Vagina (tissue), 2 donors: ENCODE results near the gene USP38. TPM values are rescaled to one million over a fixed set of nuclear protein-coding genes. Genes with fewer than 3 reads are reported as not detected.

Experiments
- DNase-seq, 2 donors: peaks; one replicate each; pipeline ENCODE4 v3.0.0-alpha.2; 2017; ENCODE audit errors: extremely low spot score in 2 of 2
- H3K27ac ChIP-seq: fragments of 200-600 bp; sonication (generic); one replicate; pipeline ENCODE4 v1.5.1; 2019
- H3K27me3 ChIP-seq: fragments of 200-600 bp; sonication (generic); one replicate; pipeline ENCODE4 v1.5.1; 2019
- H3K36me3 ChIP-seq, 2 donors: fragments of 200-600 bp; sonication (generic); one replicate each; pipeline ENCODE4 v1.5.1; 2017 to 2019
- H3K4me1 ChIP-seq: fragments of 200-600 bp; sonication (generic); one replicate; pipeline ENCODE4 v1.5.1; 2019
- H3K4me3 ChIP-seq, 2 donors: fragments of 200-600 bp; sonication (generic); 1 replicate in 1 of 2; 2 replicates in 1 of 2; pipeline ENCODE4 v1.5.1; 2016 to 2019
- H3K9me3 ChIP-seq: fragments of 200-600 bp; sonication (generic); one replicate; pipeline ENCODE4 v1.5.1; 2019
- CTCF ChIP-seq, 3 experiments: fragments of 450-650 bp in 2 of 3; fragments of 200-600 bp in 1 of 3; sonication (generic) in 1 of 3; IDR thresholded peaks; one replicate each; pipeline ENCODE4 v1.5.1; 2017 to 2019; ENCODE audit warnings: antibody characterized with exemption in 3 of 3, mild to moderate bottlenecking in 2 of 3, moderate library complexity in 2 of 3
- POLR2A ChIP-seq, 2 donors: fragments of 450-650 bp; IDR thresholded peaks; one replicate each; pipeline ENCODE4 v1.6.1; 2017; ENCODE audit warnings: antibody characterized with exemption in 2 of 2, mild to moderate bottlenecking in 2 of 2, moderate library complexity in 2 of 2
- POLR2AphosphoS5 ChIP-seq, 2 donors: sonication (generic); formaldehyde crosslinking; IDR thresholded peaks; one replicate each; pipeline ENCODE4 v1.9.0; 2017; ENCODE audit warnings: antibody characterized with exemption in 2 of 2, mild to moderate bottlenecking in 2 of 2, low read depth in 1 of 2; ENCODE audit not compliant: insufficient read depth in 1 of 2
- intact Hi-C: fragments of 100-400 bp; cut with DNase I; formaldehyde crosslinking; loops from one replicate; pipeline ENCODE4 v1.15.1; 2023
- total RNA-seq: library from RNA; depleted of rRNA; stranded (reverse); fragments of >200 nt; gene quantifications from one replicate; pipeline ENCODE4 v1.2.3, GENCODE V29; 2016

USP38 gene, protein sequence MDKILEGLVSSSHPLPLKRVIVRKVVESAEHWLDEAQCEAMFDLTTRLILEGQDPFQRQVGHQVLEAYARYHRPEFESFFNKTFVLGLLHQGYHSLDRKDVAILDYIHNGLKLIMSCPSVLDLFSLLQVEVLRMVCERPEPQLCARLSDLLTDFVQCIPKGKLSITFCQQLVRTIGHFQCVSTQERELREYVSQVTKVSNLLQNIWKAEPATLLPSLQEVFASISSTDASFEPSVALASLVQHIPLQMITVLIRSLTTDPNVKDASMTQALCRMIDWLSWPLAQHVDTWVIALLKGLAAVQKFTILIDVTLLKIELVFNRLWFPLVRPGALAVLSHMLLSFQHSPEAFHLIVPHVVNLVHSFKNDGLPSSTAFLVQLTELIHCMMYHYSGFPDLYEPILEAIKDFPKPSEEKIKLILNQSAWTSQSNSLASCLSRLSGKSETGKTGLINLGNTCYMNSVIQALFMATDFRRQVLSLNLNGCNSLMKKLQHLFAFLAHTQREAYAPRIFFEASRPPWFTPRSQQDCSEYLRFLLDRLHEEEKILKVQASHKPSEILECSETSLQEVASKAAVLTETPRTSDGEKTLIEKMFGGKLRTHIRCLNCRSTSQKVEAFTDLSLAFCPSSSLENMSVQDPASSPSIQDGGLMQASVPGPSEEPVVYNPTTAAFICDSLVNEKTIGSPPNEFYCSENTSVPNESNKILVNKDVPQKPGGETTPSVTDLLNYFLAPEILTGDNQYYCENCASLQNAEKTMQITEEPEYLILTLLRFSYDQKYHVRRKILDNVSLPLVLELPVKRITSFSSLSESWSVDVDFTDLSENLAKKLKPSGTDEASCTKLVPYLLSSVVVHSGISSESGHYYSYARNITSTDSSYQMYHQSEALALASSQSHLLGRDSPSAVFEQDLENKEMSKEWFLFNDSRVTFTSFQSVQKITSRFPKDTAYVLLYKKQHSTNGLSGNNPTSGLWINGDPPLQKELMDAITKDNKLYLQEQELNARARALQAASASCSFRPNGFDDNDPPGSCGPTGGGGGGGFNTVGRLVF
- total RNA-seq, result 14.7 TPM

DNA sequence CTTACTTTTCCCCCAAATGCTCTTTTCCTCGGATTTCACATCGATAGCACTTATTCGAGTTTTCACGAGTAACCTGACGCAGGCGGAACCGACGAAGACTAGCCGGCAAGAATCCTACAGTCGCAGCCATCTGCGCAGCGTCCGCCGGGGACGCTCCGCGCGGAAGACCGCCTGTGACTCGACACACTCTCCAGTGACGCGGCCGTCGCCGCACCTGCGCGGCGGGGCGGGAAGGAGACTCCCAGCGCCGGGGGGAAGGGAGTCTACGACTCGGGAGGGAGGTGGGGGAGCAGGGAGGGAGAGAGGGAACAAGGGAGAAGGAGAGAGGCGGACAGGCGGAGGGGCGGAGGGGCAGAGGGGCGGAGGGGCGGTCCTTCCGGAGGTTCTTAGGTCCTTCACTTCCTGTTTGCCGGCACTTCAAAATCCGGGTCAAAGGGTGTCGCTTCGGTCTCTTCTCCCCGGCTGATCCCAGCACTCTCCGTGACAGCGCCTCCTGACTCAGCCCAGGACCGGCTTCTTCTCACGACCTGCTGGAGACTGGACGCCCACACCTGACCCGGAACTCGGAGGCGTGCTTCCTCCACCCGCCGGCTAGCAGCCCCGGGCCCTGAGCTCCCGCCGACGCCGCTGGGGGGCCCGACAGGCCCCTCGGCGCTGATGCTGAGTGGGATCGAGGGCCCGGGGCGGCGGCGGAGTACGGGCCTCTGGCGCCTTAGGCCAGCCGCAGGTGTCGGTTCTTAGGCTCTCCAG, at the start of gene USP38:
USP38 (plus strand) TSS at position 415 of the 750 bp plus-strand sequence. CDS start 534 bp downstream, outside the sequence.
- H3K27me3 ChIP-seq, result no peaks in the 10 kb centered on the region
- peak within 1 kb of the TSS; percentile 82 for H3K27ac ChIP-seq
- H3K9me3 ChIP-seq, result no peaks in the 10 kb centered on the region
- H3K4me3 ChIP-seq, result peak within 1 kb of the TSS; percentile 64 to 74
- no peaks in the 10 kb centered on the region for H3K36me3 ChIP-seq
- DNase-seq, result peak; percentile 97
- peaks cover 55% of the 10 kb centered on the region for H3K4me1 ChIP-seq
- TF ChIP-seq POLR2AphosphoS5 (IDR thresholded peaks at IDR 0.05; ENCODE audit: insufficient read depth in 1 of 2, low read depth in 1 of 2) (peak in 1 of 2 donors; percentile 76), CTCF (IDR thresholded peaks at IDR 0.05) (no peak), POLR2A (IDR thresholded peaks at IDR 0.05) (peak in 1 of 2 donors; percentile 70)
- intact Hi-C loops, result no loop called here

DNA sequence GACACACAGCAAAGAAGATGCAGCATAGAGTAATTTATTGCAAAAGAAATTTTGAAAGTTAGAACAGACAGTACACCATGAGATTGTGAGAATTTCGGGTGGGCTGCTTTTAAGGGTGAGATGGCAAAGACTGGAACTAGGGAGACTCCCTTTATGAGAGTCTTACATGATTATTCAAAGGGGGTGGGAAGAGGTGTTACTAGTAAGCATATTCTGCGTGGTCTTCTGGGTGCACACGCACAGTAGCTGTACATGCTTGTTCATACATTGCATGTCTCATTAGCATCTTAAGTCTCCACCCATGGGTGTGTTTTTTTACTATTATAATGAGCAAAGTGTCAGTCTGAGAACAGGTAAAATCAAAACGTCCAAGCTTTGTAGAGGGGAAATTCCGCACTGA, 49.4 kb upstream of the USP38 start:
- Histone ChIP-seq H3K9me3 (no peaks in the 10 kb centered on the region), H3K27ac (no peak overlapping the region), H3K4me3 (no peak overlapping the region), H3K27me3 (no peaks in the 10 kb centered on the region), H3K36me3 (no peaks in the 10 kb centered on the region), H3K4me1 (no peaks in the 10 kb centered on the region)
- TF ChIP-seq POLR2AphosphoS5 (IDR thresholded peaks at IDR 0.05; ENCODE audit: insufficient read depth in 1 of 2, low read depth in 1 of 2) (no peak), CTCF (IDR thresholded peaks at IDR 0.05) (no peak)
- DNase-seq, result no peak
- intact Hi-C loops, result no loop called here

- Histone ChIP-seq H3K27me3 (no peaks in the 10 kb centered on the region), H3K27ac (no peak overlapping the region), H3K4me3 (no peak overlapping the region), H3K36me3 (no peaks in the 10 kb centered on the region), H3K9me3 (no peaks in the 10 kb centered on the region), H3K4me1 (no peaks in the 10 kb centered on the region)
- intact Hi-C loops, result no loop called here
- TF ChIP-seq POLR2AphosphoS5 (IDR thresholded peaks at IDR 0.05; ENCODE audit: insufficient read depth in 1 of 2, low read depth in 1 of 2) (no peak), POLR2A (IDR thresholded peaks at IDR 0.05) (no peak), CTCF (IDR thresholded peaks at IDR 0.05) (no peak)
- no peak for DNase-seq
These were observed 44.0 kb upstream of the USP38 start for GRCh38 chr4:143140696-143141095.

- Histone ChIP-seq H3K27me3 (no peaks in the 10 kb centered on the region), H3K27ac (no peak overlapping the region), H3K4me3 (no peak overlapping the region), H3K4me1 (no peaks in the 10 kb centered on the region), H3K36me3 (no peaks in the 10 kb centered on the region), H3K9me3 (no peaks in the 10 kb centered on the region)
- no peak for TF ChIP-seq CTCF (IDR thresholded peaks at IDR 0.05)
- no peak for TF ChIP-seq POLR2AphosphoS5 (IDR thresholded peaks at IDR 0.05; ENCODE audit: insufficient read depth in 1 of 2, low read depth in 1 of 2)
- TF ChIP-seq POLR2A (IDR thresholded peaks at IDR 0.05), result no peak
- intact Hi-C loops, result no loop called here
- DNase-seq, result no peak
These were observed 36.2 kb upstream of the USP38 start for GRCh38 chr4:143148521-143148920.
